Measurements from ENCODE around the gene LIMD2.

LIMD2 gene

DNA sequence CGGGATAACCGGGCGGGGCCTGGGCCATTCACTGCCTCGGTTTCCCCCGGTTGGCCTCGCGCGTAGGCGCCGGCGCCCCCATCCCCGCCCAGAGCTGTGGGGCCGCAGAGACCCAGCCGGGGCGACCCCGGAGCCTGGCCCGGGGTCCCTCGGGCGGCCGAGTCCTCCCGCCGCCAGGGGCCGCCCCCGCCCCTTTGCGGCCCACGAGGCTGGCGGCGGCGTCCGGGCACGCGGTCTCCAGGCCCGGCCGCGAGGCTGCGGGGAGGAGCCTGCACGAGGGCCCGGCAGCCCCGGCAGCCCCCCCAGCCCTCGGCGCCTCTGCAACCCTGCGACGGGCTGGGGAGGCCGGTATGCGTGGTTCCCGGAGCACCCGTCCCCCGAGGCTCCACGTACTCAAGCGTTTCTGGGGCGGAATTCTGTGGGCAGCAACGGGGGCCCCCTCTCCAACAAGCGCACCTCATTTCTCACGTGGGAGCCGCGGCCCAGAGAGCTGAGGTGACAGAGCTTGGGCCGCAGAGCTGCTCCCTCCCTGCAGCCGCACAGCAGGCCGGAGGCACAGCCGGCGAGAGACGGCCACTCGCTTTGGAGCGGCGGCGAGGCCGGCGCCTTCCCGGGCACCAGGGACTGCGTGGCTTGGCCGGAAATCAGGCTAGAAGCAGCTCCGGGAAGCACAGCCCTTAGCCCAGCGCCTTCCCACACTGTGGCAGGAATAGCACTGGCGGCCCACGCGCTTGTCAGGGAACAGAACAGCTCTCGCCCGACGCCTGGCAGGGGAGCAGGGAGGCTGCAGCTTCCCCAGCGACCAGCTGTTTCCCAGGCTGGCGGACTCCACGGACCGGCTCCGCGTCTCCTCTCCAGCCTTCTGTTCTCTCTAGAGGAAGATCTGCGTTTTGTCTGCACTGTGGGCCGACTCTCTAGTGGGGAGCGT lies 867 bp upstream of the LIMD2 start:
- DNase-seq, result no peak

DNA sequence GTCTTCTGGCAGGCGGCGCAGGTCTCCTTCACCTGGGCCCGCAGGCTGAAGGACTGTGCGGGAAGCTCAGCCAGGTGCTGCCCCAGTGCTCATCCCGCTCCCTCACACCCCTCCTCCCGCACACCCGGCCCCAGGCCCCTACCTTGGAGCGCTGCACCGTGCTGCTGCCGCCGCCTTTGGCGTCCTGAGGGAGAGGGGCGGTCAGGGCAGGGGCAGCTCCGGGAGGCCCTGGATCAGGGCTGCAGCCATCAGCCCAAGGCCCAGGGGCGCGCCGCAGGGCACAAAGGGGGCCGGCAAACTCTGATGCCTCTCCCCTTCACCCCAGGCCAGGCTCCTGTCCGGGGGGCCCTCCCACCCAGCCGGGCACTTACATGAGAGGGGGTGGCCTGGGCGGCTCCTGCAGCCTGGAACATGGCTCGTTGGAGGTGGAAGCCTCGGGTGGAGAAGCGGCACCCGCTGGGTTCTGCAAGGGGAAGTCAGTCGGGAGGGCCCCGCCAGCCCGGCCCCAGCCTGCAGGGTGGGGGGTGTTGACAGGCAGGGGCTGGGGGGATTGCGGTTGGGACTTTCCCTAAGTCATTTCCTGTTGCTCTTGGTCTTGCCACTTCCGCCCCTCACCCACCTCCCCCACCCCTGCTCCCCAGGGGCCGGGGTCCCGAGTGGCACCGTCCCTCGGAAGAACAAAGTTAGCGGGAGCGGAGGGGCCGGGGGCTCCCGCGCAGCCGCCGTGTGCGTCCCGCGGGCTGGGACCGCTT lies 863 bp downstream of the LIMD2 start:
- peak; percentile 52 to 60 for DNase-seq

DNA sequence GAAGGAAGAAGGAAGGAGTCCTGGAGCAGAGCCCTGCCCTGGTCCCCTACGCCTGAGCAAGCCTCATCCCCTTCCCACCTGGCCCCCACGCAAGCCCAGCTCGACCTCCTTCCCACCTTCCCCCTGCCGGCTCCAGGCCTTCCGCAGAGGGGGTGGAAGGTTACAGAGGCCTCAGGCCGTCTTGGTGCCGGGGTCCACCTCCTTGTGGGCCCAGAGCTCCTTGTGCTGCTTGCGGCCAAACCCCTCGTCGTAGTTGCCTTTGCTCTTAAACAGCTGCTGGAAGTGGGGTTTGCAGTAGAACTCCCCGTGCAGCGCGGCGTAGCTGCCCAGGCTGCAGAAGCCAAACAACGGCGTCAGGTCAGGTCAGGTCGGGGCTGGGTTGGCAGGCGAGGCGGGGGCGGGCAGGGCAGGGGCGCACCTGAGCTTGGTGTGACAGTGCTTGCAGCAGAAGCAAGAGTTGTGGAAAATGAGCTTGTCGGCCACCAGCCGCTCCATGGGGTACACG lies 1.5 kb downstream of the LIMD2 start:
- DNase-seq, result no peak

DNA sequence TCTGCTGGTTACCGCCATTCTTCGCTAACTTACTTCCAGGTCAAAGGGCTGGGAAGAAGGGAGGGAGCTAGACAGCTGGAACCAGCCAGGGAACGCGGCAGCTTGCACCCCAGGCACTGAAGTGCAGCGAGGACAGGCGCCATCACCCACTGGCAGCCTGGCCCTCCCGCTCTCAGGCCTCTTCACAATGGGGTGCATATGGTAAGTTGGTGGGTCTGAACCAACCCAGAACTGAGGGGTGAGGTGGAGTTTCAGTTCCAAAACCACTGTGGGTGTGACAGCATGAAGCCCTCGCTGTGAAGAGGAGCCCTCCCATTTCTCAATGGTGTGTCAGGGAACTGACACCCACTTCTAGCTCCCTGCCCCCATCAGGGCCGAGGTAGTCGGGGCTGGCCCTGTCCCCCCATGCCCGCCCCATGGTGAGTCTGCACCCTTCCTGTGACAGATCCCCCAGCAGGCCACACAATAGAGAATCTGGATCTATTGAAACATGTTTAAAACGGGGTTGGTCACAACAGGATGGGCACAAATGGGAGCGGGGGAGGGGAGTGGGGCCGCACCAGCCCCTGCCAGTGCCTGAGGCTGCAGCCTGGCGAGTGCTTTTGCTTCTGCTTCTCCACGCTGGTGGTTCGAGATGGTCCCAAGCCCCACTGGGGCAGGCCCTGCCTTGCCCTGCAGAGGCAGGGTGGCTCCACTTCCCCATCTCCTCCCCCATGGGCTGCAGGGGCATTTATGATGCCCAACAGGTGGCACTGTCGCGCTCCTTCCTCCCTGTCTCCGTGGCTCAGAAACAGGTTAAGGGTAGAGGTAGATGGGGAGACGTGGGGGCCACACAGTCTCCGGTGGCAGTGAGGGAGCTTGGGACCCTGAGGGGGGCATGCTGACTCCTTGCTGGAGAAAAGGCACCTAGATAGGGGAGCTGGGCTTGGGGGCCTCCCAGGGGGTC lies 2.3 kb downstream of the LIMD2 start:
- DNase-seq, result peak; percentile 86 to 89

DNA sequence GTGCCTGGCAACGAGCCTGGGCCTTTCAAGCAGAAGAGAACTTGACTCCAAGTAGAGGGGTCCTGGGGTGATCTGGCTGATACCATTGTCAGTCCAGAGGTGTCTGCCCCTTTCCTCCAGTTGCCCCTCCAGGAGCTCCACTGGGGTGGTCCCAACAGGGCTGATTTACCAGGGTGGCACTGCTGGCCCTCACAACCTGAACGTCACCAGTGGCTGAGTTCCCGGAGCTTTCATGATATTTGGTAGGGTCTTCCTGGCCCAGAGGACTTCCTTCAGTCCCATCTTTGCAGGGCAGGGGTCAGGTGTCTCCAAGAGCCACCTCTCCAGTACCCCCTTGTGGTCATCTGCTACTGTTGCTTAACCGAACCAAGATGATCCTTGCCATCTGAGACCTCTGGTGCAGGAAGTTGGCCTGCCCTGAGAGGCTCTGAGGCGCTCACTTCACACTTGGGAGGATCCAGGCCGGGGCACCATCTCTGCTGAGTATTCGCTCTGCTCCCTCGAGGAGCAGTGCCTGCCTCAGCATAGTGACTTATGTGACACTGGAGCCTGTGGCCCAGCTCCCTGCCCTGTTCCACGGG lies 3.5 kb downstream of the LIMD2 start:
- peak; percentile 41 to 49 for DNase-seq

DNA sequence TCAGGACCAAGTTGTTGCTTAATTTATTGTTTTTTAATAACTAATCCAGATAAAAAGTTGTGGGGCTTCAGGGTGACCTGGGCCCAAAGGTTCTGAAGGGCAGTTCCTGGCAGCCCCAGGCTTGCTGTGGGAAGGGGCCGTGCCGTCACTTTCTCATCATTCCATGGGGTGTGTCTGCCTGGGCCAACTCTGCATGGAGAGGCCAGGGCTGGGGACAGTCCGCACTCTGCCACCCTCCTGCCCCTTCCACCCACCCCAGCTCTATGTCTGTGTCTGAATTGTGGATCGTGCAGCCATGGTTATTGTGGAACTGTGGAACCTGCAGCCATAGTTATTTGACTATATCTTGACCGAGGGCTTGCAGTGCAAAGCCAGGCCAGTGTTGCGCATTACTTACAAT lies 4.0 kb downstream of the LIMD2 start:
- DNase-seq, result no peak

DNA sequence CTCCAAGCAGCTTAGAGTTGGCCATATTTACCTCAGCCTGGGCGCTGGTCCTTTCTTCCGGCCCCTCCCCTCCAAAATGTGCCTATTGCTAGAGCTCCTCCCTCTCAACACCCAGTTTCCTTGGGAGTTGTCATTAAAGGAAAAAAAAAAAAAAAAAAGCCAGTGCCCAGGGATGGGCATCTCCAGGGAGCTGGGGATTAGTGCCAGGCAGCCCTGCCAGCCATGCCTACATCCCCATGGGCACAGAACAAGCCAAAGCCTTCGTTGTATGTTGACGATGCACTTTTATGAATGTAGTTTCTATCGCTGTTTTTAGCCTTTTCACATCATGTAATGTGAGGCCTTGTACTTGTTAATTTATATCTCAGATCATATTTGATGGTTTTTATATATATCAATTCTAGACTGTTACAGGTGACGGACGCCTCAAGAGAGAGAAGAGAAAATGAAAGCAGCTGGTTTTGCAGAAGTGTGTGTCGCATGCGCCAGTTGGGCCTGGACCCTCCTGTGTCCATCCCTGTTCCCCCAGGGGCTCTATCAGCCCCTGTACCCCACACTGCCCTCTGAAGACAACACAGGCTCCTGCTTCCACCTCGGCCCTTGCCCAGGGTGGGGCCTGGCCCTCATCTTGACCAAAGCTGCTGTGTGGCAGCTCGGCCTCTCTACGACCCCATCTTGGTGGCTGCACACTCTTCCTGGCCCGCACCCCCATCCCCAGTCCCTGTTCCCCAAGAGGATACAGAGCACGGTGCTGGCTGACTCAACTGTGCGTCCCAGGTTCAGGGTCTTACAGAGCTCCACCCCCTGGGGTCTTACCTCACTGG lies 4.8 kb downstream of the LIMD2 start:
- no peak for DNase-seq

DNA sequence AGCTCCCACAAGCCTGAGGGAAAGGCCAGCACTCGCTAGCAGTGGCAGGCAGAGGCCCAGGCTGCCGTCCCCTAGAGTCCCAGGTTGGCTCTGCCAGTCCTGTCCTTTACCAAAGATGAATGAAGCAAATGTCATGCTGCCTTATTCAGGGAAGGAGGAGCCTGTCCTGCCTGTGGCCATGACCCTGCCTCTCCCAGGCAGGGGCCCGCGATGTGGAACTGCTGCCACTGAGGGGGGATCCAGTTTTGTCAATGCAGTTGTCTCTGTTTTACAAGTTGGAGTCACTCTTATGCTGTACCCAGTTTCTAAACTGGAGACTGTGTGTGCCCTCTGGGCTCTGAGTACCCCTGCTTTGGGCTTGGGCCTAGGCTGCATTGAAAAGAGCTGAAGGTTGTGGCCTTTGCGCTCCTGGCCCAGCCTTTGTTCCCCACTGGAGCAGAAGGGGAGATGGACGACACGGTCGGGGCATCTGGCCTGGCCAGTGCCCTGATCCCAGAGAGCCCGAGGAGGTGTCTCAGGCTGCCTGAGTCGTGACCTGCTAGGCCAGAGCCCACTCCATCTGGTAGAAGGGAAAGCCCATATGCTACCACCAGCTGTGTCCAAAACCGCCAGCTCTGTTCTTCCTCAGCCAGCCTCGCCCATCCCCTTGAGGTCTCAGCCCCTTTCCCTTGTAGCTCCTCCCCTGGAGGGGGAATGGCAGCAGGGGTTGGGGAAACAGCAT lies 5.5 kb downstream of the LIMD2 start:
- DNase-seq, result no peak

DNA sequence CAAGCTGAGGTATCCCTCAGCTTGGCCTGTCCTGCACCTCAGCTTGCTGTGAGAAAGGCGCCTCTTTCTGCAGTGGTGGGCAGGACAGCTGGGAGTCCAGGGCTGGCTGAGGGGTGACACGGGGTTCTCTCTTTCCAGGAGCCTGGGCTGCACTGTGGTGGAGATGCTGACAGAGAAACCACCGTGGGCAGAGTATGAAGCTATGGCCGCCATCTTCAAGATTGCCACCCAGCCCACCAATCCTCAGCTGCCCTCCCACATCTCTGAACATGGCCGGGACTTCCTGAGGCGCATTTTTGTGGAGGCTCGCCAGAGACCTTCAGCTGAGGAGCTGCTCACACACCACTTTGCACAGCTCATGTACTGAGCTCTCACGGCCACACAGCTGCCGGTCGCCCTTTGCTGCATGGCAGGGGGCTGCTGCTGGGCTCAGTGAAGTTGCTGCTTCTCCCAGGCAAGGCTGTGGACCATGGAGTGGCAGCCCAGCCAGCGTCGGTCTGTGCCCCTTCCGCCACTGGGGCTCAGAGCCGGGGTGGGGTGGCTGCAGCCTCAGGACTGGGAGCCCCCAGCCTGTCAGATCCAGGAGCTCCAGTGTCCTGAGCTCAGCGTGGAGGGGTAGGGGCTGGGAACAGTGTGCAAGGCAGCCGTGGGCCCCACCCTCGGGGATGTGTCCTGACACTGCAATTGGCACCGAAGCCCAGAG lies 6.4 kb downstream of the LIMD2 start:
- DNase-seq, result no peak

DNA sequence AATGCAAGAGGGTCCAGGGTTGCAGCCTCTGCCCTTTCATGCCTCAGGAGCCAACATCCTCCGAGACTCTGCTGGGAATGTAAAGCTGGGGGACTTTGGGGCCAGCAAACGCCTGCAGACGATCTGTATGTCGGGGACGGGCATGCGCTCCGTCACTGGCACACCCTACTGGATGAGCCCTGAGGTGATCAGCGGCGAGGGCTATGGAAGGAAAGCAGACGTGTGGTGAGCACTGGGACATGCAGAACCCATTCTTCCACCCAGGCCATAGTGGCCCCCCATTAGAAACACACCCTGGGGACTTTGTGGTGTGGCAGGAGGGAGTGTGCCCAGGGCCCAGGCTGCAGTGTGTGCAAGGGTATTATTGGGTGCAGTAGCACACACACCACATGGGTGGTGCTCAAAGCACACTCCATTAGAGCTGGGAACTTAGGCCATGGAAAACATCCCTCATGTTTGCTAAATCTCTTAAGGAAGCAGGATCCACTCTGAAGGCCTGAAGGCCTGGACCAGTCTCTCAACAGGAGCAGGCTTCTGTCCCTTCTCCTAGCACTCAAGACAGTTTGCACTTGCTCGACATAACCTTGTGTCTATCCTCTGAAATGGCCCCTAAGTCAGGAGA lies 7.6 kb downstream of the LIMD2 start:
- no peak for DNase-seq

DNA sequence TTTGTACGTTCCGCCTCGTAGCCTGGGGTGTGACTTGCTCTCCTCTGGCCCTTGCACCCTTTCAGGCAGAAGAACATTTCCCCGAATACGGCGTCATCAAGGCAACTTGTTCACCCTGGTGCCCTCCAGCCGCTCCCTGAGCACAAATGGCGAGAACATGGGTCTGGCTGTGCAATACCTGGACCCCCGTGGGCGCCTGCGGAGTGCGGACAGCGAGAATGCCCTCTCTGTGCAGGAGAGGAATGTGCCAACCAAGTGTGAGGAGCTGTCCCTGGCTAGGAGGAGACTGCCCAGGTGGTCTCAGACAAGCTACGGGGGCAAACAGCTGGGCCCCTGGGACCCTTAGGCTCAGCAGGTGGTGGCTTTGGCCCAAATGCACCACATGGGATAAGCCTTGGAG lies 10.4 kb downstream of the LIMD2 start:
- DNase-seq, result no peak

DNA sequence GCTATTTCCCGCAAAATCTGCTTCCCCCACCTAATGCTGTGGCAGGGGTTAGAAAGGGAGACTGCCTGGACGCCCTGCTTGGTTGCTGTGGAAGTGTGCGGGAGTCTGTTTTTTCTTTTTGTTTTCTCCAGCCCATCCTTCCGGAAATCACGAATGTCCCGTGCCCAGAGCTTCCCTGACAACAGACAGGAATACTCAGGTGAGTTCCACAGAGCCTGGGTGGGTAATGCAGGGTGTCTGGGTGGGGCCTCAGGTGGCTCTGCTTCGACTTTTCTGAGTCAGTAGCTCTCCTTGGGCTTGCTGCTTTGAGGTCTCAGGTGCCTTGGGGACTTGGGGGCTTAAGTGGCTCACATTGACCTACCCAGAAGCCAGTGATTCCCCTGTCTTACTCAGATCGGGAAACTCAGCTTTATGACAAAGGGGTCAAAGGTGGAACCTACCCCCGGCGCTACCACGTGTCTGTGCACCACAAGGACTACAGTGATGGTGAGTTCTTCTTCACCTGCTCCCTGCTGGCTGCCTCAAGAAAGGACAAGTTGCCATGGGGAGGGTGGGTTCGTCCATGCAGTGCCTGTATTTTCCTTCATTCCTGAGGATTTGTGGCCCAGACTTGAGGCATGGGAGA lies 11.4 kb downstream of the LIMD2 start:
- no peak for DNase-seq

DNA sequence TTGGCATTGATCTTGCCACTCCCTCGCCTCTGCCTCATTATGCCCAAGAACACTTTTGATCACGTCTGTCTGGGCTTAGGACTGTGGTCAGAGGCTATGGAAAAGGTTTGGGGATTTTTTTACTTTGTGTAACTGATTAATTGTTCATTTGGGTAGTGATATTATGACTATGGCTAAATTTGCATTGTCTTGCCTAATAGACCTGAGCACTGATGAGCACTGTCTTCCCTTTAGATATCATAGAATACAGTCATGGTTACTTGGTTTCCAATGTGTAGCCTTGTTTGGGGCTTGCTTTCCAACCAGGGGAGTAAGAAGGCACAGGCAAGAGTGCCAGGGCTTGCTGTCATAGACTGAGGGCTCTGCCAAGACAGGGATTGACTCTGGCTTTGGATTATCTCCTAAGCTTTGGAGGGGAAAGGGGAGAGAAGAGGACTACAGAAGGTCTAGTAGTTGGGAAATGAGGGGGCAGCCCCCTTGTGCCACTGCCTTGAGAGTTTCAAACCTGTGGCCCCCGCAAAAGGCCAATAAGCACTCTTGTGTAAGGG lies 13.7 kb downstream of the LIMD2 start:
- DNase-seq, result no peak

DNA sequence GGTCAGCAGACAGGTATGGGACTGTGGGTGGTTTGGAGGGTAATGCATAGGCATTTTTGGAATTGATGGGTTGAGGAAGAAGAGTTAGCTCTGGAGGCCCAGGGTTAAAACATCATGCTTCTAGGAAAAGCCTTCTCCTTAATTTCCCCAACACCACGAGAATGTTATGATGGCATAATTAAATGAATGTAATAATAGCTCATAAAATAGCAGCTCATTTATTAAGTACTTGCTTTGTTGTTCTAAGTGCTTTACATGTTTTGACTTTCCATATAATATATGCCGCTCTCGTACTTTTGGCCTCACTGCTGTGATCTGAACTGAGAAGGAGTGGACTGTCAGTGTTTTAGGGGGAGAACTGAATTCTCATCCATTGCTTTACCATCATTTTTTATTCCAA lies 14.3 kb downstream of the LIMD2 start:
- DNase-seq, result no peak

DNA sequence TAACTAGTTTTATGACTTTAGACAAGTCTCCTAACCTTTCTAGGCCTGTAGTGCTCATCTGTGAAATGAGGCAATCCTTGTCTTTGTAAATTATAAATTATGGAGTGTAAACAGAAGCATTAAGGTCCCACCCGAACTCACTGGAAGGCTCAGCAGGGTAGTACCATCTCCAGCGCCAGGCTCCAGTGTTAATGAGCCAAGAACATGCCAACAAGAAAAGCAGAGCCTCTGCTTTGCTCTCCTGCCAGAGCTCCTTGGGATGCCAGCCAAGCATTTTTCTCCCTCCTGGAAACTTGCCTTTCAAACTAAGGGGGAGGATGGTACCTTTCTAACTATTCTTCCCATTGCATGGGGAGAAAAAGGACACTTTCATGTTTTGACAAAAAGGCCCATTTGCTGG lies 14.9 kb downstream of the LIMD2 start:
- DNase-seq, result no peak

DNA sequence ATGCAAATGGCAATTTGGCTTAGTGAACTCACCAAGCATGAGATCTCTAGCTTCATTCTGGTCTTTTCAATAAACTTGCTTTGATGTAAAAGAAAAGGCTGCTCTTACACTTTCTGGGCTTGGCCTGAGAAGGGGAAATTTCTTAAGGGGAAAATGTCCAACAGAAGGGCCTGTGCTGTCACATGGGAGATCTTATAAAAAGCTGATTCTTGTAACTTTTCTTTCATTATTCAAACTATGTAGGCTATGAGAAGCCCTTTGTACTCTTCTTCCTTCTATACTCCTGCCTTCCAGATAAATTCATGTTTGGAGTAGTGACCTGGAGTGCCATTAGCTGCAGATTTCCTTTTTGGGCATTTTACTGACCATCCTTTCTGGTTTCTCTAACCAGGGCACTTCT lies 16.9 kb downstream of the LIMD2 start:
- no peak for DNase-seq

DNA sequence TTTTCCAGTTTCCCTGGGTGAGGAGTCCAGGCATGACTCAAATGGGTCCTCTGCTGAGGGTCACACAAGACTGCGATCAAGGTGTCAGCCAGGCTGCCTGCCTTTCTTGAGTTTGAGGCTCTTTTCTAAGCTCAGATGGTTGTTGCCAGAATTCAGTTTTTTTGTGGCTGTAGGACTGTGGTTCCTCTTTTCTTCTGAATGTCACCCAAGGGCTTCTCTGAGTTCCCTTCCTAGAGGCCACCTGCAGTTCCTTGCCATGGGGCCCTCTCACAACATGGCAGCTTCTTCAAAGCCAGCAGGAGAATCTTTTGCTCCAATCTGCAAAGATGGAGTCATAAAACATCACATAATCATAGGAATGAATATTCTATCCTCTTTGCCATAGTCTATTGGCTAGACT lies 17.5 kb downstream of the LIMD2 start:
- peak; percentile 54 for DNase-seq

DNA sequence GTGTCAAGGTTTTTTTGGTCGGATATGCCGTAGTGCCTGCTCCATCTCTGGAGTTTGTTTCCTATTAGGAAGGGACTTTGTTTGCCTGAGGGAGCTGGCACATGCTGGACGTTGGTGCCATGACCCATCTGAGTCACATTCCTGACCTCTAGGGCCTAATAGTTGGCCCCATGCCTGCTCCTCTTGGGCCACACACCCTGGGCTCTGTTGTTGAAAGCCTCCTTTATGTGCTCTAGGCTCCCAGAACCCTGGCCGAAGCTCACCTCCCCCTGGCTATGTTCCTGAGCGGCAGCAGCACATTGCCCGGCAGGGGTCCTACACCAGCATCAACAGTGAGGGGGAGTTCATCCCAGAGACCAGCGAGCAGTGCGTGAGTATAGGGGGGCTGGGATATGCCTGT lies 18.4 kb downstream of the LIMD2 start:
- DNase-seq, result no peak

DNA sequence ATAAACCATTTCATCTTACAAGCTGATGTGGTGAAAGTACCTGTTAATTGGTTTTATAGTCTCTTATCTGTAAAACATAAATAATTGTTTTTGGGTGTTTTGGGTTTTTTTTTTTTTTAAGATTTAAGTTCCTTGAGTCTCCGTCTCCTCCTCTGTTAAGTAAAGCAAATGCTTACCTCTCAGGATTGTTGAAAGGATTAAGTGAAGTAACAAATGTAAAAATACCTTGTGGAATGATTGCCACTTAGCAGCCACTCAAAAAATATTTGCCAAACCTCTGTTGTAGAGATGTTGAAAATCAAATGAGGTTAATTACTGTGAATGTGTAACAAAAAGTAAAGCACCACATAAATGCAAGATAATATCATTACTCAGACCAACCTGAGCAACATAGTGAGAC lies 19.2 kb downstream of the LIMD2 start:
- no peak for DNase-seq
